Stimulated activated CD8-positive, alpha-beta memory T cell treated with anti-CD3 and anti-CD28 coated beads, Interleukin-12 subunit alpha, Interleukin-12 subunit beta, amount 100 ng/mL, for 4 hours (primary cell): ENCODE data around the gene ARMH3.

Source experiments
- DNase-seq: peaks from one replicate; pipeline ENCODE4 v3.0.0-alpha.2; 2020; ENCODE audit warnings: low read depth

The ARMH3 gene

GRCh38 chr10:101895781-101896180 lies 160.2 kb downstream of the ARMH3 start:
- no peak for DNase-seq

GRCh38 chr10:101894742-101895141 lies 161.2 kb downstream of the ARMH3 start:
- no peak for DNase-seq

- no peak for DNase-seq
Measured at GRCh38 chr10:101894266-101894665, 161.7 kb downstream of the ARMH3 start.

- DNase-seq, result no peak
Measured at GRCh38 chr10:101893510-101894120, 162.4 kb downstream of the ARMH3 start.

- DNase-seq, result no peak
Measured at GRCh38 chr10:101892782-101893391, 163.1 kb downstream of the ARMH3 start.

GRCh38 chr10:101889256-101890210 lies 166.4 kb downstream of the ARMH3 start:
- DNase-seq, result peak; percentile 6

- no peak for DNase-seq
Measured at GRCh38 chr10:101888251-101888949, 167.6 kb downstream of the ARMH3 start.

GRCh38 chr10:101887775-101888174 lies 168.2 kb downstream of the ARMH3 start:
- DNase-seq, result no peak

GRCh38 chr10:101886521-101887312 lies 169.3 kb downstream of the ARMH3 start:
- DNase-seq, result no peak

- no peak for DNase-seq
Measured at GRCh38 chr10:101881036-101881774, 174.8 kb downstream of the ARMH3 start.

GRCh38 chr10:101880232-101880573 lies 175.8 kb downstream of the ARMH3 start:
- DNase-seq, result no peak

GRCh38 chr10:101879456-101880231 lies 176.3 kb downstream of the ARMH3 start:
- no peak for DNase-seq

- no peak for DNase-seq
Measured at GRCh38 chr10:101878869-101879268, 177.1 kb downstream of the ARMH3 start.

GRCh38 chr10:101875068-101875688 lies 180.8 kb downstream of the ARMH3 start:
- no peak for DNase-seq

GRCh38 chr10:101874252-101874651 lies 181.7 kb downstream of the ARMH3 start:
- no peak for DNase-seq

- DNase-seq, result no peak
Measured at GRCh38 chr10:101867931-101868330, 188.0 kb downstream of the ARMH3 start.

GRCh38 chr10:101859530-101859929 lies 196.4 kb downstream of the ARMH3 start:
- no peak for DNase-seq

GRCh38 chr10:101858723-101859500 lies 197.1 kb downstream of the ARMH3 start:
- DNase-seq, result no peak
